HepG2 (cell line): ENCODE results near the gene NANOS1. TPM values are rescaled to one million over a fixed set of nuclear protein-coding genes. Genes with fewer than 3 reads are reported as not detected.

Experiments used
- ETS1 ChIP-seq: sonication (generic); formaldehyde crosslinking; IDR thresholded peaks from 2 replicates; pipeline ENCODE4 v1.4.0; 2020; ENCODE audit warnings: missing genetic modification reagents
- HMG20B ChIP-seq: conservative IDR thresholded peaks from 2 replicates; pipeline ENCODE4 v1.6.1; 2016; ENCODE audit warnings: missing genetic modification reagents, missing compliant biosample characterization
- NCOA5 ChIP-seq: sonication (generic); formaldehyde crosslinking; IDR thresholded peaks from 2 replicates; pipeline ENCODE4 v1.4.0; 2020; ENCODE audit warnings: missing genetic modification reagents
- NPAS2 ChIP-seq: sonication (generic); formaldehyde crosslinking; IDR thresholded peaks from 2 replicates; pipeline ENCODE4 v1.8.0; 2022; ENCODE audit warnings: mild to moderate bottlenecking, missing genetic modification reagents, borderline replicate concordance
- RARG ChIP-seq: sonication (generic); formaldehyde crosslinking; IDR thresholded peaks from 2 replicates; pipeline ENCODE4 v1.4.0; 2020; ENCODE audit warnings: low read depth, mild to moderate bottlenecking, missing genetic modification reagents
- SNAI1 ChIP-seq: sonication (generic); formaldehyde crosslinking; IDR thresholded peaks from 2 replicates; pipeline ENCODE4 v1.5.0; 2020; ENCODE audit warnings: mild to moderate bottlenecking, missing genetic modification reagents, borderline replicate concordance
- SRSF1 ChIP-seq: fragments of 200-400 bp; formaldehyde crosslinking; optimal IDR thresholded peaks from 2 replicates; pipeline ENCODE3; 2017; ENCODE audit warnings: mild to moderate bottlenecking, low read depth, low read length, moderate library complexity
- TAF15 ChIP-seq: fragments of 200-400 bp; formaldehyde crosslinking; IDR thresholded peaks from one replicate; pipeline ENCODE4 v1.6.1; 2018; ENCODE audit warnings: mild to moderate bottlenecking, low read depth, low read length; ENCODE audit not compliant: poor library complexity, severe bottlenecking
- TBX3 ChIP-seq: fragments of 450-650 bp; IDR thresholded peaks from 2 replicates; pipeline ENCODE4 v1.6.1; 2017; ENCODE audit warnings: antibody characterized with exemption, mild to moderate bottlenecking, inconsistent platforms, borderline replicate concordance
- ZNF510 ChIP-seq: sonication (generic); formaldehyde crosslinking; IDR thresholded peaks from 2 replicates; pipeline ENCODE4 v1.4.0; 2020; ENCODE audit warnings: low read depth, mild to moderate bottlenecking, missing genetic modification reagents
- ZNF629 ChIP-seq: sonication (generic); formaldehyde crosslinking; conservative IDR thresholded peaks from 2 replicates; pipeline ENCODE4 v1.5.0; 2020; ENCODE audit warnings: missing genetic modification reagents
- ZNF660 ChIP-seq: sonication (generic); formaldehyde crosslinking; IDR thresholded peaks from 2 replicates; pipeline ENCODE4 v1.5.1; 2020; ENCODE audit warnings: mild to moderate bottlenecking, low read depth, missing genetic modification reagents, borderline replicate concordance
- ZNF710 ChIP-seq: sonication (generic); formaldehyde crosslinking; IDR thresholded peaks from 2 replicates; pipeline ENCODE4 v1.5.0; 2020; ENCODE audit warnings: mild to moderate bottlenecking, missing genetic modification reagents, borderline replicate concordance
- ZNF768 ChIP-seq: sonication (generic); formaldehyde crosslinking; IDR thresholded peaks from 2 replicates; pipeline ENCODE4 v1.4.0; 2020; ENCODE audit warnings: missing genetic modification reagents
- polyA plus RNA-seq, 8 experiments: library from polyadenylated mRNA; depleted of rRNA in 3 of 8; stranded (reverse) in 7 of 8; unstranded in 1 of 8; fragments of >200 nt; fragmentation: Illumina TruSeq in 4 of 8; extraction: Trizol in 4 of 8; gene quantifications; 2 replicates each; pipeline versions ENCODE4 v1.2.1 to v1.2.3, GENCODE V29; 2011 to 2016; ENCODE audit warnings: low read depth in 4 of 8, missing spikeins in 1 of 8, mixed read lengths in 1 of 8; ENCODE audit not compliant: insufficient read depth in 1 of 8
- total RNA-seq, 5 experiments: library from RNA; depleted of rRNA; stranded (reverse); fragments of >200 nt; fragmentation: Illumina TruSeq; extraction: Trizol; gene quantifications; 2 replicates each; pipeline ENCODE4 v1.2.3, GENCODE V29; 2016; ENCODE audit warnings: low read depth in 1 of 5
- TF ChIP-seq, protein P1 (sequence below): sonication (generic); formaldehyde crosslinking; IDR thresholded peaks from 2 replicates; pipeline ENCODE4 v1.9.0; 2021; ENCODE audit warnings: missing genetic modification reagents, borderline replicate concordance
- TF ChIP-seq, protein P2 (sequence below): sonication (generic); formaldehyde crosslinking; IDR thresholded peaks from 2 replicates; pipeline ENCODE4 v1.4.0; 2020; ENCODE audit warnings: missing genetic modification reagents
- TF ChIP-seq, protein P3 (sequence below): sonication (generic); formaldehyde crosslinking; IDR thresholded peaks from 2 replicates; pipeline ENCODE4 v1.4.0; 2020; ENCODE audit warnings: missing genetic modification reagents; ENCODE audit errors: not compliant biosample characterization

Gene NANOS1
- total and polyA plus RNA-seq, 2 of the 13 experiments (the other 11 are each of a cell fraction or from before 2014, with no cell fraction given): 1.7 to 2.2 TPM

DNA sequence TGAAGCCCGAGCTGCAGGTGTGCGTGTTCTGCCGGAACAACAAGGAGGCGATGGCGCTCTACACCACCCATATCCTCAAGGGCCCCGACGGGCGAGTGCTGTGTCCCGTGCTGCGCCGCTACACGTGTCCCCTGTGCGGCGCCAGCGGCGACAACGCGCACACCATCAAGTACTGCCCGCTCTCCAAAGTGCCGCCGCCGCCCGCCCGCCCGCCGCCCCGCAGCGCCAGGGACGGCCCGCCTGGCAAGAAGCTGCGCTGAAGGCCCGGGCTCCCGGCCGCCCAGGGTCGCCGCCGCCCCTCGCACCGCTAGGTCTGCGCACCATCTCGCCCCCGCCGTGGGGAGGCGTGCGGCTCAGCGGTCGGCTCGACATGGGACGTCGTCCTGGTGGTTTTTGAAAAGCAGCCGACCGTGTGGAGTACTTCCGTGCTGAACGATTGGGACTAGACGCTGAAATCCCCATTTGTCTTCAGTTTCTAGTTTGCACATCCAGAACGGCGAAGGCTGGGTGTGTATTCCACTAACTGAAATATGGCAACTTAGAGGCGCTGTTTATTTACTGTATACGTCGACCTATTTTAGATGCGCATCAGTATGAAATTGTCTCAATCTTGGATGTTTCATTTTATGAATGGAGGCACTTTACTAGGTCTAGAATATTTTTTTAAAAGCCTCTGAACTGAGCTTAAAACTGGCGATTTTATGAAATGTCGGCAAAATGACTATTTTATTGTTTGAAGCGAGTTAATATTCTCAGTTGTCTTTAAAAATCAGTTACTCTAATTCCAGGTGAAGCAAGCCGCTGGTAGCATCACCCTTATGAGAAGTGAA, 1.1 kb downstream of the NANOS1 start (continued):
- TF ChIP-seq TBX3: no peak
- TF ChIP-seq, protein P1, sequence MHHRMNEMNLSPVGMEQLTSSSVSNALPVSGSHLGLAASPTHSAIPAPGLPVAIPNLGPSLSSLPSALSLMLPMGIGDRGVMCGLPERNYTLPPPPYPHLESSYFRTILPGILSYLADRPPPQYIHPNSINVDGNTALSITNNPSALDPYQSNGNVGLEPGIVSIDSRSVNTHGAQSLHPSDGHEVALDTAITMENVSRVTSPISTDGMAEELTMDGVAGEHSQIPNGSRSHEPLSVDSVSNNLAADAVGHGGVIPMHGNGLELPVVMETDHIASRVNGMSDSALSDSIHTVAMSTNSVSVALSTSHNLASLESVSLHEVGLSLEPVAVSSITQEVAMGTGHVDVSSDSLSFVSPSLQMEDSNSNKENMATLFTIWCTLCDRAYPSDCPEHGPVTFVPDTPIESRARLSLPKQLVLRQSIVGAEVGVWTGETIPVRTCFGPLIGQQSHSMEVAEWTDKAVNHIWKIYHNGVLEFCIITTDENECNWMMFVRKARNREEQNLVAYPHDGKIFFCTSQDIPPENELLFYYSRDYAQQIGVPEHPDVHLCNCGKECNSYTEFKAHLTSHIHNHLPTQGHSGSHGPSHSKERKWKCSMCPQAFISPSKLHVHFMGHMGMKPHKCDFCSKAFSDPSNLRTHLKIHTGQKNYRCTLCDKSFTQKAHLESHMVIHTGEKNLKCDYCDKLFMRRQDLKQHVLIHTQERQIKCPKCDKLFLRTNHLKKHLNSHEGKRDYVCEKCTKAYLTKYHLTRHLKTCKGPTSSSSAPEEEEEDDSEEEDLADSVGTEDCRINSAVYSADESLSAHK (CRISPR knock-in tag): no peak
- no peak for TF ChIP-seq ZNF710 (CRISPR knock-in tag)
- no peak for TF ChIP-seq HMG20B
- no peak for TF ChIP-seq SRSF1
- TF ChIP-seq, protein P2, sequence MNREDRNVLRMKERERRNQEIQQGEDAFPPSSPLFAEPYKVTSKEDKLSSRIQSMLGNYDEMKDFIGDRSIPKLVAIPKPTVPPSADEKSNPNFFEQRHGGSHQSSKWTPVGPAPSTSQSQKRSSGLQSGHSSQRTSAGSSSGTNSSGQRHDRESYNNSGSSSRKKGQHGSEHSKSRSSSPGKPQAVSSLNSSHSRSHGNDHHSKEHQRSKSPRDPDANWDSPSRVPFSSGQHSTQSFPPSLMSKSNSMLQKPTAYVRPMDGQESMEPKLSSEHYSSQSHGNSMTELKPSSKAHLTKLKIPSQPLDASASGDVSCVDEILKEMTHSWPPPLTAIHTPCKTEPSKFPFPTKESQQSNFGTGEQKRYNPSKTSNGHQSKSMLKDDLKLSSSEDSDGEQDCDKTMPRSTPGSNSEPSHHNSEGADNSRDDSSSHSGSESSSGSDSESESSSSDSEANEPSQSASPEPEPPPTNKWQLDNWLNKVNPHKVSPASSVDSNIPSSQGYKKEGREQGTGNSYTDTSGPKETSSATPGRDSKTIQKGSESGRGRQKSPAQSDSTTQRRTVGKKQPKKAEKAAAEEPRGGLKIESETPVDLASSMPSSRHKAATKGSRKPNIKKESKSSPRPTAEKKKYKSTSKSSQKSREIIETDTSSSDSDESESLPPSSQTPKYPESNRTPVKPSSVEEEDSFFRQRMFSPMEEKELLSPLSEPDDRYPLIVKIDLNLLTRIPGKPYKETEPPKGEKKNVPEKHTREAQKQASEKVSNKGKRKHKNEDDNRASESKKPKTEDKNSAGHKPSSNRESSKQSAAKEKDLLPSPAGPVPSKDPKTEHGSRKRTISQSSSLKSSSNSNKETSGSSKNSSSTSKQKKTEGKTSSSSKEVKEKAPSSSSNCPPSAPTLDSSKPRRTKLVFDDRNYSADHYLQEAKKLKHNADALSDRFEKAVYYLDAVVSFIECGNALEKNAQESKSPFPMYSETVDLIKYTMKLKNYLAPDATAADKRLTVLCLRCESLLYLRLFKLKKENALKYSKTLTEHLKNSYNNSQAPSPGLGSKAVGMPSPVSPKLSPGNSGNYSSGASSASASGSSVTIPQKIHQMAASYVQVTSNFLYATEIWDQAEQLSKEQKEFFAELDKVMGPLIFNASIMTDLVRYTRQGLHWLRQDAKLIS: no peak
- TF ChIP-seq ZNF629 (CRISPR knock-in tag): no peak
- no peak for TF ChIP-seq NCOA5 (CRISPR knock-in tag)
- TF ChIP-seq NPAS2 (CRISPR knock-in tag): no peak
- no peak for TF ChIP-seq ETS1 (CRISPR knock-in tag)
- TF ChIP-seq ZNF660 (CRISPR knock-in tag): no peak
- TF ChIP-seq TAF15: peak; percentile 65
- TF ChIP-seq, protein P3, sequence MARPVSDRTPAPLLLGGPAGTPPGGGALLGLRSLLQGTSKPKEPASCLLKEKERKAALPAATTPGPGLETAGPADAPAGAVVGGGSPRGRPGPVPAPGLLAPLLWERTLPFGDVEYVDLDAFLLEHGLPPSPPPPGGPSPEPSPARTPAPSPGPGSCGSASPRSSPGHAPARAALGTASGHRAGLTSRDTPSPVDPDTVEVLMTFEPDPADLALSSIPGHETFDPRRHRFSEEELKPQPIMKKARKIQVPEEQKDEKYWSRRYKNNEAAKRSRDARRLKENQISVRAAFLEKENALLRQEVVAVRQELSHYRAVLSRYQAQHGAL (CRISPR knock-in tag): no peak
- no peak for TF ChIP-seq RARG (CRISPR knock-in tag)
- TF ChIP-seq ZNF768 (CRISPR knock-in tag): no peak; the same call in 1 of the 2 replicates
- no peak for TF ChIP-seq ZNF510 (CRISPR knock-in tag)
- TF ChIP-seq SNAI1 (CRISPR knock-in tag): no peak
